K562 (cell line): ENCODE data around the gene ZSCAN26. TPM values are rescaled to one million over a fixed set of nuclear protein-coding genes. Genes with fewer than 3 reads are reported as not detected.

ENCODE experiments used
- CHD2 ChIP-seq: IDR thresholded peaks from 2 replicates; pipeline ENCODE4 v1.6.1; 2011; ENCODE audit warnings: low read depth, low read length
- CREBBP ChIP-seq: IDR thresholded peaks from one replicate; pipeline ENCODE4 v1.6.1; 2012; ENCODE audit warnings: low read depth, mild to moderate bottlenecking, control low read depth, inconsistent platforms, low read length
- ETV1 ChIP-seq: fragments of 450-650 bp; conservative IDR thresholded peaks from 2 replicates; pipeline ENCODE4 v1.6.1; 2016; ENCODE audit warnings: missing genetic modification characterization, control low read depth, low read depth, missing compliant biosample characterization
- GTF2A2 ChIP-seq: IDR thresholded peaks from 2 replicates; pipeline ENCODE4 v1.6.1; 2016; ENCODE audit warnings: mild to moderate bottlenecking, missing genetic modification characterization, missing compliant biosample characterization
- HDAC2 ChIP-seq: fragments of 450-650 bp; IDR thresholded peaks from 2 replicates; pipeline ENCODE4 v1.6.1; 2016; ENCODE audit warnings: mild to moderate bottlenecking
- MAZ ChIP-seq, 2 experiments: fragments of 450-650 bp in 1 of 2; sonication (generic) in 1 of 2; formaldehyde crosslinking; IDR thresholded peaks in 1 of 2; conservative IDR thresholded peaks in 1 of 2; 2 replicates each; pipeline versions ENCODE4 v1.4.0 to v1.5.0; 2020; ENCODE audit warnings: mild to moderate bottlenecking in 1 of 2, missing genetic modification reagents in 1 of 2
- NCOR1 ChIP-seq: fragments of 450-650 bp; IDR thresholded peaks from 2 replicates; pipeline ENCODE4 v1.6.1; 2016; ENCODE audit warnings: mild to moderate bottlenecking, moderate library complexity
- SPI1 ChIP-seq: IDR thresholded peaks from 2 replicates; pipeline ENCODE4 v1.6.1; 2011; ENCODE audit warnings: low read depth, low read length, control low read depth, borderline replicate concordance
- TAF9B ChIP-seq: fragments of 450-650 bp; IDR thresholded peaks from 2 replicates; pipeline ENCODE4 v1.6.1; 2018; ENCODE audit warnings: mild to moderate bottlenecking; ENCODE audit not compliant: partially characterized antibody
- ZNF121 ChIP-seq: sonication (generic); formaldehyde crosslinking; conservative IDR thresholded peaks from 2 replicates; pipeline ENCODE4 v1.8.0; 2022; ENCODE audit warnings: missing genetic modification reagents
- polyA plus RNA-seq, 8 experiments: library from polyadenylated mRNA; depleted of rRNA in 4 of 8; stranded (reverse) in 5 of 8; unstranded in 3 of 8; fragments of >200 nt; fragmentation: Nextera tagmentation in 2 of 8; fragmentation: Illumina TruSeq in 1 of 8; extraction: Ambion mirVana in 2 of 8; extraction: Trizol in 1 of 8; gene quantifications; 2 replicates each; pipeline versions ENCODE4 v1.2.1 to v1.2.3, GENCODE V29; 2011 to 2014; ENCODE audit warnings: inconsistent platforms in 1 of 8, missing spikeins in 1 of 8
- total RNA-seq, 7 experiments: library from RNA; depleted of rRNA in 6 of 7; stranded (reverse); fragments of >200 nt in 6 of 7; fragmentation: Illumina TruSeq in 2 of 7; extraction: Trizol in 2 of 7; gene quantifications; 2 replicates each; pipeline versions ENCODE4 v1.2.1 to v1.2.3, GENCODE V29; 2011 to 2021; ENCODE audit warnings: low replicate concordance in 1 of 7
- TF ChIP-seq, protein P1 (sequence below): fragments of 450-650 bp; IDR thresholded peaks from 2 replicates; pipeline ENCODE4 v1.6.1; 2016; ENCODE audit warnings: mild to moderate bottlenecking, moderate library complexity
- TF ChIP-seq, protein P2 (sequence below): fragments of 250-450 bp; sonication (Bioruptor Pico); IDR thresholded peaks from 2 replicates; pipeline ENCODE4 v1.8.0; 2021; ENCODE audit warnings: moderate library complexity, mild to moderate bottlenecking, inconsistent platforms
- TF ChIP-seq, protein P3 (sequence below), 2 experiments: fragments of 450-650 bp; conservative IDR thresholded peaks; 2 replicates each; pipeline ENCODE4 v1.6.1; 2017; ENCODE audit warnings: mild to moderate bottlenecking in 2 of 2, moderate library complexity in 2 of 2

ZSCAN26 gene
- total and polyA plus RNA-seq, 9 of the 15 experiments (the other 6 are each of a cell fraction or from before 2014, with no cell fraction given) = 5.9 to 14.2 (median 10.5) TPM

DNA sequence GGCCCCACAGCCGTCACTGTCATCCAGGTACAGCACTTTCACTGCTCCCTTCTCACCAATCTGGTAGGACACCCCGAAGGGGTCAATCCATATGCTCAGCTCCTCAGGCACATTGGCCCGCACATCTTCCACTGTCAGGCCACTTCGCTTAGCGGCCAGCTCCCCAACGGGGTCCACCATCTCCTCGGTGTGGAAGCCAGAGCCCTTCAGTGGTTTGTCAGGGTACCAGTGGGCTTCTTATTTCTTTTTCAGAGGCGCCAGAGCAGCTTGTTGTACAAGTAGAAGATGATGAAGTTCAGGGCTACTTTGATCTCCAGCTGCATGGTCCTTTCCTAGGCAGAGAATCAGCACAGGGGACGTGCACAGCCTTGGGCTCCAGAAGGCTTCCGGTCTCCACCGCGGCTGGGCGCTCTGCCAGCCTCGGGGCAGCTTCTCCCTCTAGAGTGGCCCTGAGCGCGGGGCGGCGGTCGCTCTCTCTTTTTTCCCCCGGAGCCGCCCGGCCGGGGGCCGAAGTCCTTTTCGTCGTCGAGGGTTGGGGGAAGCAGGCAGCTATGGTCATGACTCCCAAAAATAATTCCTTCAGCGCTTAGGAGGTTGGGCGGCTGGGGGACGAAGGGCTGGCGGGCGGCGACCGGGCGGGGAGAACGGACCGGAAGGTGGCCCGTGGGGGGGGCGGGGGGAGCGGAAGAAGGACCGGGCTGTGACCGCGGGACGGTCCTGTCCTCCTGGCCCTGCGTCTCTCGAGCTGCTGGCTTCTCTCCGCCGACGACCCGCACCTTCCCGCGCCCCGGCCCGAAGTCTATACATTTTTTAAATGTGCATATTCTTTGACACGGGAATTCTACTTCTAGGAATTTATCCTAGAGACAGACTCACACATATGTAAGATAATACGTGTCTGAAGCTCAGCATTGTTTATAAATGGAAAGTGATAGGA, 48.4 kb upstream of the ZSCAN26 start (continued):
- TF ChIP-seq CHD2 (peak; percentile 49; the same call in 1 of the 2 replicates), ZNF121 (CRISPR knock-in tag) (no peak), SPI1 (no peak), MAZ (CRISPR knock-in tag; conservative IDR thresholded peaks at IDR 0.05 in 1 of 2, IDR thresholded peaks at IDR 0.05 in 1 of 2) (peak; percentile 63 to 70; a peak in 3 of 4 replicates), ETV1 (tag) (peak; percentile 93), GTF2A2 (tag) (0 out of 2 replicates have a peak, but pooled peaks have one; percentile 50), CREBBP (no peak), TAF9B (peak; percentile 79), HDAC2 (no peak), NCOR1 (peak; percentile 8; the same call in 1 of the 2 replicates)
- TF ChIP-seq, protein P1, sequence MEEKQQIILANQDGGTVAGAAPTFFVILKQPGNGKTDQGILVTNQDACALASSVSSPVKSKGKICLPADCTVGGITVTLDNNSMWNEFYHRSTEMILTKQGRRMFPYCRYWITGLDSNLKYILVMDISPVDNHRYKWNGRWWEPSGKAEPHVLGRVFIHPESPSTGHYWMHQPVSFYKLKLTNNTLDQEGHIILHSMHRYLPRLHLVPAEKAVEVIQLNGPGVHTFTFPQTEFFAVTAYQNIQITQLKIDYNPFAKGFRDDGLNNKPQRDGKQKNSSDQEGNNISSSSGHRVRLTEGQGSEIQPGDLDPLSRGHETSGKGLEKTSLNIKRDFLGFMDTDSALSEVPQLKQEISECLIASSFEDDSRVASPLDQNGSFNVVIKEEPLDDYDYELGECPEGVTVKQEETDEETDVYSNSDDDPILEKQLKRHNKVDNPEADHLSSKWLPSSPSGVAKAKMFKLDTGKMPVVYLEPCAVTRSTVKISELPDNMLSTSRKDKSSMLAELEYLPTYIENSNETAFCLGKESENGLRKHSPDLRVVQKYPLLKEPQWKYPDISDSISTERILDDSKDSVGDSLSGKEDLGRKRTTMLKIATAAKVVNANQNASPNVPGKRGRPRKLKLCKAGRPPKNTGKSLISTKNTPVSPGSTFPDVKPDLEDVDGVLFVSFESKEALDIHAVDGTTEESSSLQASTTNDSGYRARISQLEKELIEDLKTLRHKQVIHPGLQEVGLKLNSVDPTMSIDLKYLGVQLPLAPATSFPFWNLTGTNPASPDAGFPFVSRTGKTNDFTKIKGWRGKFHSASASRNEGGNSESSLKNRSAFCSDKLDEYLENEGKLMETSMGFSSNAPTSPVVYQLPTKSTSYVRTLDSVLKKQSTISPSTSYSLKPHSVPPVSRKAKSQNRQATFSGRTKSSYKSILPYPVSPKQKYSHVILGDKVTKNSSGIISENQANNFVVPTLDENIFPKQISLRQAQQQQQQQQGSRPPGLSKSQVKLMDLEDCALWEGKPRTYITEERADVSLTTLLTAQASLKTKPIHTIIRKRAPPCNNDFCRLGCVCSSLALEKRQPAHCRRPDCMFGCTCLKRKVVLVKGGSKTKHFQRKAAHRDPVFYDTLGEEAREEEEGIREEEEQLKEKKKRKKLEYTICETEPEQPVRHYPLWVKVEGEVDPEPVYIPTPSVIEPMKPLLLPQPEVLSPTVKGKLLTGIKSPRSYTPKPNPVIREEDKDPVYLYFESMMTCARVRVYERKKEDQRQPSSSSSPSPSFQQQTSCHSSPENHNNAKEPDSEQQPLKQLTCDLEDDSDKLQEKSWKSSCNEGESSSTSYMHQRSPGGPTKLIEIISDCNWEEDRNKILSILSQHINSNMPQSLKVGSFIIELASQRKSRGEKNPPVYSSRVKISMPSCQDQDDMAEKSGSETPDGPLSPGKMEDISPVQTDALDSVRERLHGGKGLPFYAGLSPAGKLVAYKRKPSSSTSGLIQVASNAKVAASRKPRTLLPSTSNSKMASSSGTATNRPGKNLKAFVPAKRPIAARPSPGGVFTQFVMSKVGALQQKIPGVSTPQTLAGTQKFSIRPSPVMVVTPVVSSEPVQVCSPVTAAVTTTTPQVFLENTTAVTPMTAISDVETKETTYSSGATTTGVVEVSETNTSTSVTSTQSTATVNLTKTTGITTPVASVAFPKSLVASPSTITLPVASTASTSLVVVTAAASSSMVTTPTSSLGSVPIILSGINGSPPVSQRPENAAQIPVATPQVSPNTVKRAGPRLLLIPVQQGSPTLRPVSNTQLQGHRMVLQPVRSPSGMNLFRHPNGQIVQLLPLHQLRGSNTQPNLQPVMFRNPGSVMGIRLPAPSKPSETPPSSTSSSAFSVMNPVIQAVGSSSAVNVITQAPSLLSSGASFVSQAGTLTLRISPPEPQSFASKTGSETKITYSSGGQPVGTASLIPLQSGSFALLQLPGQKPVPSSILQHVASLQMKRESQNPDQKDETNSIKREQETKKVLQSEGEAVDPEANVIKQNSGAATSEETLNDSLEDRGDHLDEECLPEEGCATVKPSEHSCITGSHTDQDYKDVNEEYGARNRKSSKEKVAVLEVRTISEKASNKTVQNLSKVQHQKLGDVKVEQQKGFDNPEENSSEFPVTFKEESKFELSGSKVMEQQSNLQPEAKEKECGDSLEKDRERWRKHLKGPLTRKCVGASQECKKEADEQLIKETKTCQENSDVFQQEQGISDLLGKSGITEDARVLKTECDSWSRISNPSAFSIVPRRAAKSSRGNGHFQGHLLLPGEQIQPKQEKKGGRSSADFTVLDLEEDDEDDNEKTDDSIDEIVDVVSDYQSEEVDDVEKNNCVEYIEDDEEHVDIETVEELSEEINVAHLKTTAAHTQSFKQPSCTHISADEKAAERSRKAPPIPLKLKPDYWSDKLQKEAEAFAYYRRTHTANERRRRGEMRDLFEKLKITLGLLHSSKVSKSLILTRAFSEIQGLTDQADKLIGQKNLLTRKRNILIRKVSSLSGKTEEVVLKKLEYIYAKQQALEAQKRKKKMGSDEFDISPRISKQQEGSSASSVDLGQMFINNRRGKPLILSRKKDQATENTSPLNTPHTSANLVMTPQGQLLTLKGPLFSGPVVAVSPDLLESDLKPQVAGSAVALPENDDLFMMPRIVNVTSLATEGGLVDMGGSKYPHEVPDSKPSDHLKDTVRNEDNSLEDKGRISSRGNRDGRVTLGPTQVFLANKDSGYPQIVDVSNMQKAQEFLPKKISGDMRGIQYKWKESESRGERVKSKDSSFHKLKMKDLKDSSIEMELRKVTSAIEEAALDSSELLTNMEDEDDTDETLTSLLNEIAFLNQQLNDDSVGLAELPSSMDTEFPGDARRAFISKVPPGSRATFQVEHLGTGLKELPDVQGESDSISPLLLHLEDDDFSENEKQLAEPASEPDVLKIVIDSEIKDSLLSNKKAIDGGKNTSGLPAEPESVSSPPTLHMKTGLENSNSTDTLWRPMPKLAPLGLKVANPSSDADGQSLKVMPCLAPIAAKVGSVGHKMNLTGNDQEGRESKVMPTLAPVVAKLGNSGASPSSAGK = peak; percentile 96
- TF ChIP-seq, protein P2, sequence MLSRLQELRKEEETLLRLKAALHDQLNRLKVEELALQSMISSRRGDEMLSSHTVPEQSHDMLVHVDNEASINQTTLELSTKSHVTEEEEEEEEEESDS = no peak
- TF ChIP-seq, protein P3, sequence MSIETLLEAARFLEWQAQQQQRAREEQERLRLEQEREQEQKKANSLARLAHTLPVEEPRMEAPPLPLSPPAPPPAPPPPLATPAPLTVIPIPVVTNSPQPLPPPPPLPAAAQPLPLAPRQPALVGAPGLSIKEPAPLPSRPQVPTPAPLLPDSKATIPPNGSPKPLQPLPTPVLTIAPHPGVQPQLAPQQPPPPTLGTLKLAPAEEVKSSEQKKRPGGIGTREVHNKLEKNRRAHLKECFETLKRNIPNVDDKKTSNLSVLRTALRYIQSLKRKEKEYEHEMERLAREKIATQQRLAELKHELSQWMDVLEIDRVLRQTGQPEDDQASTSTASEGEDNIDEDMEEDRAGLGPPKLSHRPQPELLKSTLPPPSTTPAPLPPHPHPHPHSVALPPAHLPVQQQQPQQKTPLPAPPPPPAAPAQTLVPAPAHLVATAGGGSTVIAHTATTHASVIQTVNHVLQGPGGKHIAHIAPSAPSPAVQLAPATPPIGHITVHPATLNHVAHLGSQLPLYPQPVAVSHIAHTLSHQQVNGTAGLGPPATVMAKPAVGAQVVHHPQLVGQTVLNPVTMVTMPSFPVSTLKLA (conservative IDR thresholded peaks at IDR 0.05) = peak; percentile 50 to 74; a peak in 2 of 4 replicates
